Vagina (tissue), 2 donors: ENCODE measurements around the gene ZNF630.

Experiments used
- POLR2AphosphoS5 ChIP-seq, 2 donors: sonication (generic); formaldehyde crosslinking; IDR thresholded peaks; one replicate each; pipeline ENCODE4 v1.9.0; 2017; ENCODE audit warnings: antibody characterized with exemption in 2 of 2, mild to moderate bottlenecking in 2 of 2, low read depth in 1 of 2; ENCODE audit not compliant: insufficient read depth in 1 of 2
- TF ChIP-seq, protein P1 (sequence below), 3 experiments: fragments of 450-650 bp in 2 of 3; fragments of 200-600 bp in 1 of 3; sonication (generic) in 1 of 3; IDR thresholded peaks; one replicate each; pipeline ENCODE4 v1.5.1; 2017 to 2019; ENCODE audit warnings: antibody characterized with exemption in 3 of 3, mild to moderate bottlenecking in 2 of 3, moderate library complexity in 2 of 3

DNA sequence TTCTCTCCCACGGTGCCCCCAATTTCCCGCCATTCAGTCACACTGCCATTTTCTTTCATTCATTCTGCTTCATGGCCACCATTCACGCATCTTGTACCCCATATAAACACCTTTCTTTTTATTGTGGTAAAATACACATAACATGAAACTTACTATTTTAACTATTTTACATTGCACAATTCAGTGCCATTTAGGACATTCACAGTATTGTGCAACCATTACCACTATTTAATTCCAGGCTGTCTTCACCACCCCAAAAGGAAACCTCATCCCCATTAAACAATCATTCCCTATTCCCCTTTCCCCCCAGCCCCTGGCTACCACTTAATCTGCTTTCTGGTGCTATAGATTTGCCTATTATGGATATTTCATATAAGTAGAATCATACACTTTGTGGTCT lies 48.7 kb downstream of the ZNF630 start:
- no peak for TF ChIP-seq POLR2AphosphoS5 (IDR thresholded peaks at IDR 0.05; ENCODE audit: insufficient read depth in 1 of 2, low read depth in 1 of 2)
- TF ChIP-seq, protein P1, sequence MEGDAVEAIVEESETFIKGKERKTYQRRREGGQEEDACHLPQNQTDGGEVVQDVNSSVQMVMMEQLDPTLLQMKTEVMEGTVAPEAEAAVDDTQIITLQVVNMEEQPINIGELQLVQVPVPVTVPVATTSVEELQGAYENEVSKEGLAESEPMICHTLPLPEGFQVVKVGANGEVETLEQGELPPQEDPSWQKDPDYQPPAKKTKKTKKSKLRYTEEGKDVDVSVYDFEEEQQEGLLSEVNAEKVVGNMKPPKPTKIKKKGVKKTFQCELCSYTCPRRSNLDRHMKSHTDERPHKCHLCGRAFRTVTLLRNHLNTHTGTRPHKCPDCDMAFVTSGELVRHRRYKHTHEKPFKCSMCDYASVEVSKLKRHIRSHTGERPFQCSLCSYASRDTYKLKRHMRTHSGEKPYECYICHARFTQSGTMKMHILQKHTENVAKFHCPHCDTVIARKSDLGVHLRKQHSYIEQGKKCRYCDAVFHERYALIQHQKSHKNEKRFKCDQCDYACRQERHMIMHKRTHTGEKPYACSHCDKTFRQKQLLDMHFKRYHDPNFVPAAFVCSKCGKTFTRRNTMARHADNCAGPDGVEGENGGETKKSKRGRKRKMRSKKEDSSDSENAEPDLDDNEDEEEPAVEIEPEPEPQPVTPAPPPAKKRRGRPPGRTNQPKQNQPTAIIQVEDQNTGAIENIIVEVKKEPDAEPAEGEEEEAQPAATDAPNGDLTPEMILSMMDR (IDR thresholded peaks at IDR 0.05), result no peak
